HUDEP-2 (cell line): ENCODE measurements around the gene HHIPL1.

Source experiments
- DNase-seq, 76 experiments: peaks; one replicate each; lab custom pipeline; 2025; ENCODE audit not compliant: unreplicated experiment in 76 of 76; lab: John Stamatoyannopoulos, UW

HHIPL1 gene

DNA sequence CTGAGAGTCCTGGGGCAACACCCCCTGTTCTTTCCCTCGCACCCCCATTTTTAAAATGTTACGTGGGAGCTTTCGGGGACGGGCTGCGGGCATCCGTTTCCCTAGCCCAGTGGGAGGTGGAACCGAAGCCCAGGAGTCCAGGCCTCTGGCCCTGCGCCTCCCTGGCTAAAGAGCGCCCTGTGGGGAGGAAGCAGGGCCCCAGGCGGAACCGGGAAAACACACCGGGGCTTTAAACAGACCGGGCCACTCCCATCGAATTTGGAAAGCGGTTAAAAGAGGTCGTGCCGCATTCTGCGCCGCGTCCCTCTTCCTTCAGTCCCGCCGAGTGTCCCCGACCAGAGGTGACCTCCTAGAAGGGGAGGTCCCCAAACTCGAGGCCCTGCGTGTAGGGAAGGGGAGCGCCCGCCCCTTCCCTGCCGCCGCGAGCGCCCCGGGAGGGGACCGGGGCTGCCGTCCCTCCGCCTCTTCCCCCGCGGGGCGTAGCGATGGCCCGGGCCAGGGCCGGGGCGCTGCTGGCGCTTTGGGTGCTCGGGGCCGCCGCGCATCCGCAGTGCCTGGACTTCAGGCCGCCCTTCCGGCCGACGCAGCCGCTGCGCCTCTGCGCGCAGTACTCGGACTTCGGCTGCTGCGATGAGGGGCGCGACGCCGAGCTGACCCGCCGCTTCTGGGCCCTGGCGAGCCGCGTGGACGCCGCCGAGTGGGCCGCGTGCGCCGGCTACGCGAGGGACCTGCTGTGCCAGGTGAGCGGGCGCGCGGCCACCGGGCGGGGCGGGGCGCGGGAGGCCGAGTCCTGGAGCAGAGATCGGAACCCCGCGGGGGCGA is at the start of gene HHIPL1:
HHIPL1 (plus strand) TSS at position 407 of the 822 bp plus-strand sequence; CDS start at position 486, 79 bp downstream.
- DNase-seq, result no peak

GRCh38 chr14:99595524-99595923 is 49.4 kb upstream of the HHIPL1 start:
- no peak for DNase-seq

DNA sequence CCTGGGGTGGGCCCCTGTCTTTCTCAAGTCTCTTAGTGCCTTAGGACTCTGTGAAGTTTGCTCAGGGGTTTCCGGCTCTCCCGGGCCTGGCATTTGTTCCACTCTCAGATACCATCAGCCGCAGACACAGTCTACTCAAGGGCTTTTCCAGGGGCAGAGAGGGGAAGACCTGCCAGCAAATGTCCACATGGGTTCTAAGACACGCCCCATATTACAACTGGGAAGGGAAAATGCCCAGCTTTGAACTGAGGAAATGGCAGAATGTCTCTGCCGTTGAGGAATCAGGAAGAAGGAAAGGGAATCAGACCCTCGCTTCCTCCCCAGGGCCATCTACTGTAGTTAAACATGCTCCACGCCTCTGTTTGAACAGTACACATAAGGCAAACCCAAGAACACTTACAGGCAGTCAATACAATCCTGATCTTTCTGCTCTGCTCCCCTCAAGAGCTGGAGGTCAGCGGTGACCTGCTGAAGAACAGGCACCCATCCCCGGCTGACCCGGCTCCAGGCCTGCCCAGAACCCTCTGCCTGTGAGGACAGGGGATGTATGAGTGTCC is 48.8 kb upstream of the HHIPL1 start:
- DNase-seq, result no peak

DNA sequence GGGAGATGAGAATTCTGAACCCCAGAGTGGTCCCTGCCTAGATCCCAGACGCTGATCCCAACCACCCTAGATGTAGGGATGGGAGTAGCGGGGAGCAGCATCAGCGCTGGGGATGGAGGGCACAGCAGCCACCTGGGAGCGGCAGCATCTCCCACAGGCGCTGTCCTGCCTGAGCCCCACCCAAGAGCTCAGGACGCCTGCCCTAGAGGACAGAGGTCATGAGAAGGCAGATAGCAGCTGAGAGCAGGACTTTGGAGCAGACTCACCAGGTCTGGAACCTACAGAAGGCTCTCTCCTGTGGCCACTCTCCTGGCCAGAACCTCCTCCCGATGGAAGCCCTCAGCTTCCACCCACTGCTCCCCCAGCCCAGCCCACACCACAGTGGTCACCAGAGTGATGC is 48.2 kb upstream of the HHIPL1 start:
- DNase-seq, result no peak

DNA sequence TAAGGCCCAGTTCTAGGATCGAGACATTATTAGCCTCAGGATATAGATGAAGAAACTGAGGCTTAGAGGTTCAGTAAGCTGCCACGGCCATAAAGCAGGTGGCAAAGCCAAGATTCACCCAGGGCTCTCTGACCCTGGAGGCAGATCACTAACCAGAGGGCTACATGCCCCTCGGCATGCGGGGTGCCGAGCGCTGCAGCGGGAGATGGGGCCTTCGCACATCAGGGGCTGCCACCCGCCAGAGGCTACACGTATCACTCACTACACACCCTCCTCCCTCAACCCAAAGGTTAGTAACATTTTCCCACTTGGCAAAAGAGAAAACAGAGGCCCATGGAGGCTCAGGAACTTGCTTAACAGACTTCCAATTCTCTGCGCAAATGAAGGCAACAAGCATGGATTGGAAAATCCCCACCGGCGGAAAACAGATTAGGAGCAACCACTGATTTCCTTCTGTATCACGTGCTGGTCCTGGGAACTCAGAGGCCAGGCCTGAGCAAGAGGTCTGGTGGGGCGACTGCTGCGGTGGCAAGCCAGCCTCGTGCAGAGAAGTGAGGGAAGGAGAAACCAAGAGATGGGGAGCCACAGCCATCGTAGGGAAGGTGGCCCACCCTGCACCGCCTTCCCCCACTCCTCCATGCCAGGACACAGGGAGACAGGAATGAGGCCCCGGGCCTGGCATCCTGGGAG is 46.9 kb upstream of the HHIPL1 start:
- no peak for DNase-seq

DNA sequence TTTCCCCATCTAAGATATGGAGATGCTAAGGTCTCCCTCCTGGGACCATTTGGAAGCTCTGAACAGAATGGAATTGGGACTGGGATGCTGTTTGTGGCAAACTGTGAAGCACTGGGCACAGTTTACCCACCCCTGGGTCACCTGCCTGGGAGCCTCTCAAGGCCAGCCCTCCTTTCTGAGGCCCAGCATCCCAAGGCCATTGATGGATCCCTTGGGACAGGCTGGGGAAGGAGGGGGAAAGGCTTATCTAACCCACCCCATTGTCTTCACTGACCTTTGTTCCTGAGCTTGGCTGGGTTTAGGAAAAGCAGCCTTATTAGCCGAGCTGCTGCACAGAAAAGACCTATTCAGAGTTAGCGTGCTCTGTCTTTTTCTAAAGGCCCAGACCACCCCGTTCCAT is 46.2 kb upstream of the HHIPL1 start:
- no peak for DNase-seq

DNA sequence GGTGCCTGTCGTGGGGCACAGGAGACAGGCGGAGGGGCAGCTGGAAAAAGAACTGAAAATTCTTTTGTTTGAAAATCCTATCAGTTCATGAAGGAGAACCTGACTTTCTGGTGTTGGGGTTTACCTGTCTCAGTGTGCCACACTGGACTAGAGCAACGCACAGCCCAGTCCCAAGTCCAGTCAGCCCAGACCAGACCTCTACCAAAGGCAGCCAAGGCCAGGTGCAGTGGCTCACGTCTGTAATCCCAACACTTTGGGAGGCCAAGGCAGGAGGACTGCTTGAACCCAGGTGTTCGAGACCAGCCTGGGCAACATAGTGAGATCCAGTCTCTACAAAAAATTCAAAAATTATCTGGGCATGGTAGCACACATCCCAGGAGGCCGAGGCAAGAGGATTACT is 45.5 kb upstream of the HHIPL1 start:
- no peak for DNase-seq

GRCh38 chr14:99600232-99600888 is 44.6 kb upstream of the HHIPL1 start:
- no peak for DNase-seq

- no peak for DNase-seq
Measured at GRCh38 chr14:99601361-99601831, 43.5 kb upstream of the HHIPL1 start.

DNA sequence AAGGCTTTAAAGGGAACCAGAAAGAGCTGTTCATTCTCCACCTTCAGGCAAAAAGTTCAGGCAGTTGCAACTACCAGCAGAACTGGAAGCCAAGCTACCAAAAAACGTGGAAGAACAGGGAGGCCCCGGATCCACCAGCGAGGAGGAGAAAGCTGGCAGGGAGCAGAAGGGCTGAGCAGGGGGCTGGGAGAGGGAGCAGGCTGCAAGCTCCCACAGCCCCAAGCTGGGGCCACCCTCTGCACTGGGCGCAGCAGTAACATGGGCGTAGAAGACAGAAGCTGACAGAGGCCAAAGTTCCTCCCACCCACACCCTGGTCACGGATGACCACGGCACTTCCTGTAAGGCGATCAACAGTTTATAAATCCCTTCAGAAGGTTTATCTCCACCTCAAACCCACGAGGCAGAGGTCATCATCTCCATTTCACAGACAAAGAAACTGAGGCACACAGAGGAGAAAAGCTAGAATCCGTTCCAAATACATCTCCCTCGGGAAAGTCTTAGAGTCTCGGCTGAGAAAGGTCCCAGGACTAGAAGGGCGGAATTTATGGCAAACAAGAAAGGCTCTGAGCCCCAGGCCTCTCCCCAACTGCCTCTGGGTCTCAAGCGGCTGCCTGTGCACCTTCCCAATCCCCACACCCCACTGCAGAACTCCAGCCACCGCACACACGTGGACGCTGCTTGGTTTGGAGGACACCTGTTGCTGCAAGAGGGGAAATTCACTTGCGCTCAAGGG is 42.7 kb upstream of the HHIPL1 start:
- no peak for DNase-seq

GRCh38 chr14:99602788-99603415 is 42.0 kb upstream of the HHIPL1 start:
- no peak for DNase-seq

GRCh38 chr14:99603471-99604277 is 41.3 kb upstream of the HHIPL1 start, which contains the start of gene CCDC85C:
CCDC85C (minus strand) TSS chr14:99604207; CDS start chr14:99603959, 248 bp downstream.
- peak in 6 of 76 experiments; percentile 2 to 25 (median 16) for DNase-seq

DNA sequence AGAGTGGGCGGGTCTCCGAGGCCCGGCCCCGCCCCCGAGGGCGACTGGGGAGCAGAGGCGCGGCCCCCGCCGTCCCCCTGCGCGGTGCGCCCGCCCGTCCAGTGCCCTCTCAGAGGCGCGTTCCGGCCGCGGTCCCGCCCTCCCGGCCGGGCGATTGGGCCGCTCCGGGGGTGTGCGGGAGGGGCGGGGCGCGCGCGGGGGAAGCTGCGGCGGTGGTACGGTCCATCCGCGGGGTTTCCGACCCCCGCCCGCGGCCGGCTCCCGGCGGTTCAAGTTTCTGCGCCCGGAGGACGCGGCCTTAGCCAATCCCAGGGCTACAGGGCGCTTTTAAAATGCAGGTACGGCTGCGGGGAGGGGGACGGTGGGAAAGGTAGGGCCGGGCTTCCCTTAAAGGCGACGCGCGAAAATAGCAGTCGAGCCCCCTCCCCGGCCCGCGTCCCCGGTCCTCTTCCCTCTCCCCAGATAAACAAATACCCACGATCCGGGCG is 40.6 kb upstream of the HHIPL1 start:
- peak in 72 of 76 experiments; percentile 18 to 89 (median 71) for DNase-seq

DNA sequence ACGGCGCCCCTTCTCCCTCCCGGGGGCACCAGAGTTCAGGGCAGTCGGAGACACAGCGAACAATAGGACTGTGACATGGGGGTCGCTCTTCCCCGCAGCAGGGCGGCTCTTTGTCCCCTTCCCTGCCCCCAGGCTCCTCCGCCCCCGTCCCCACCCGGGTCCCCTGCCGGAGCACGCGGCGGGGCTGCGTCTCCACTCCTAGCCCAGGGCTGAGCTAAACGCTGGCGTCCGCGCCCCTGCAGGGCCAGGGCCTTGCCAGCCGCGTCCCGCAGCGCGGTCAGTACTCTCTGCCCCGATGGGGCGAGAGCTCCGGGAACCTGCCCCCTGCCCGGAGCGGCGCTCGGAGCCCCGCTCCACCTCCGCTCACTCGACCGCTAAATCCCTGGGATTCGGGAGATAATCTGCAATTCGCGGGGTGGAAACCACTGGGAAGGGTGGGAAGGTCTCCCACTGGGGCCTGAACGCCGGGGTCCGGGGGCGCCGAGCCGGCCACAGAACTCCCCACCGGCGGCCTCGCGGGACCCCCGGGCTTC is 40.1 kb upstream of the HHIPL1 start:
- peak in 6 of 76 experiments; percentile 1 to 32 (median 23) for DNase-seq

DNA sequence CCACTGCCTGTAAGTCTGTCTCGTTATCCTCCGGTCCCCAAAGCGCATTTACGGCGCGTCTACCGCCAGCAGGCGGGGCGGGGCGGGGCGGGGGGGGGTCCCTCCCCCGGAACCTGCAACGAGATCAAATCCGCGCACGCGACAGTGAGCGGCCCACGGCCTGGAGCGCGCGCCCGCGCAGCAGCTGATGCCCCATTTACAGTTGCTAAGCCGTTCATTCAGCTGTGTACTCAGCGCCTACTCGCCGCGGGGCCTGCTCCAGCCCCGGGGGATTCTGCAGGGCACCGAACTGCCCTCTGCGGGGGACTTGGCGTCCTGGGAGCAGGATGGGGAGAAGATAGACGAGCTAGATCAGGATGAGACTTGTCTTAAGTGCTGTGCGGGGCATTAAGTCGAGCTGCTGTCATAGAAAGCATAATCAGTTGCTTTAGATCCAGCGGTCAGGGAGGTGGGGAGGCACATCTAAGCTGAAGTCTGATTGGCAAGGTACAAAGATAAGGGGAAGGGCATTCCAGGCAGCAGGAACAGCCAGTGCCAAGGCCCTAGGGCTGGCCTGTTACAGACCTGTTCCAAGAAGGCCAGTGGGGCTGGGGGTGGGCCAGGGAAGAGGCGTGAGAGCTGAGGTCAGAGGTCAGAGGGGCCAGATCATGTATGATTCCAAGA is 39.5 kb upstream of the HHIPL1 start:
- DNase-seq, result peak in 32 of 76 experiments; percentile 3 to 41 (median 24)

- DNase-seq, result peak in 3 of 76 experiments; percentile 3 to 14 (median 6)
Measured at GRCh38 chr14:99606359-99606758, 38.6 kb upstream of the HHIPL1 start.

DNA sequence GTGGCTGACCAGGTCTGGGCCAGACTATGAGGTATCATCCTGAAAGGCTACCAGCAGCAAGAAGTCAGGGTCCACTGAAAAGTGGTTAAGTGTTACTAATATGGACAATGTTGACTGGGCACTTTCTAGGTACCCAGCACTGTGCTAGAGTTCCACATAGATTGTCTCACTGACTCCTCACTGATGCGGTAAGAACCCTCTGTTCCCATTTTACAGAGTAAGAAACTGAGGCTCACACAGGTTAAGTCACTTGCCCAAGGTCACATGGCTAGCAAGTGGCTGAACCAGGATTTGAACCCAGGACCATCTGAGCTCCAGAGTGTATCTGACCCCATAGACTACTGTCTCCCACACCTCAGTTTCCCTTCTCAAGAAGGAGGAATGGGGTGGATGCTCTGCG is 36.3 kb upstream of the HHIPL1 start:
- no peak for DNase-seq
